PC-9 (cell line): ENCODE results near the gene TBC1D8B. TPM values are rescaled to one million over a fixed set of nuclear protein-coding genes. Genes with fewer than 3 reads are reported as not detected.

Experiments used
- BruUV-seq: library from RNA; stranded (reverse); fragments of 400-500 nt; replicated peaks from 2 replicates; lab custom pipeline; 2021; lab: Mats Ljungman, UMichigan
- CTCF ChIA-PET: fragments of 300-600 bp; sonication (Branson Sonifier 250); formaldehyde crosslinking; loops from one replicate; lab custom pipeline; 2022; ENCODE audit warnings: antibody characterized with exemption; lab: Charles Lee
- POLR2A ChIA-PET: fragments of 300-600 bp; sonication (Branson Sonifier 250); formaldehyde crosslinking; loops from one replicate; lab custom pipeline; 2022; ENCODE audit warnings: antibody characterized with exemption; ENCODE audit not compliant: unreplicated experiment; lab: Charles Lee
- DNase-seq, 2 experiments: peaks; one replicate each; pipeline versions ENCODE4 v3.0.0 to v3.0.0-alpha.2; 2015 to 2022; ENCODE audit warnings: mixed read lengths in 1 of 2
- H2AFZ ChIP-seq: fragments of 200-600 bp; sonication (generic); 2 replicates; pipeline ENCODE4 v1.8.1; 2017; ENCODE audit warnings: antibody characterized with exemption
- H3F3A ChIP-seq: fragments of 200-600 bp; sonication (generic); 2 replicates; pipeline ENCODE4 v1.8.1; 2017; ENCODE audit warnings: antibody characterized with exemption, mild to moderate bottlenecking, low read depth; ENCODE audit not compliant: insufficient read depth
- H3K27ac ChIP-seq: fragments of 200-600 bp; sonication (generic); 2 replicates; pipeline ENCODE4 v1.6.1; 2016; ENCODE audit warnings: mixed run types
- H3K27me3 ChIP-seq: fragments of 200-600 bp; sonication (generic); 2 replicates; pipeline ENCODE4 v1.6.1; 2016; ENCODE audit warnings: low read depth, mixed run types; ENCODE audit not compliant: insufficient read depth
- H3K36me3 ChIP-seq: fragments of 200-600 bp; sonication (generic); 2 replicates; pipeline ENCODE4 v1.6.1; 2016; ENCODE audit warnings: low read depth, mixed run types
- H3K4me1 ChIP-seq: fragments of 200-600 bp; sonication (generic); replicated peaks from 2 replicates; pipeline ENCODE4 v1.6.1; 2016; ENCODE audit warnings: mixed run types; ENCODE audit not compliant: insufficient read depth
- H3K4me2 ChIP-seq: fragments of 200-600 bp; sonication (generic); 2 replicates; pipeline ENCODE4 v1.6.1; 2017; ENCODE audit warnings: mixed run types
- H3K4me3 ChIP-seq: fragments of 200-600 bp; sonication (generic); 2 replicates; pipeline ENCODE4 v1.6.1; 2016; ENCODE audit warnings: mixed run types
- H3K79me2 ChIP-seq: fragments of 200-600 bp; sonication (generic); 2 replicates; pipeline ENCODE4 v1.6.1; 2017; ENCODE audit warnings: low read depth, mixed run types
- H3K9me2 ChIP-seq: fragments of 200-600 bp; sonication (generic); 2 replicates; pipeline ENCODE4 v1.8.1; 2017; ENCODE audit warnings: mild to moderate bottlenecking; ENCODE audit not compliant: insufficient read depth
- H3K9me3 ChIP-seq: fragments of 200-600 bp; sonication (generic); 2 replicates; pipeline ENCODE4 v1.8.1; 2016; ENCODE audit warnings: low read depth; ENCODE audit not compliant: insufficient read depth
- H4K20me1 ChIP-seq: fragments of 200-600 bp; sonication (generic); 2 replicates; pipeline ENCODE4 v1.8.1; 2017; ENCODE audit not compliant: insufficient read depth
- EZH2 ChIP-seq: fragments of 200-600 bp; sonication (generic); IDR thresholded peaks from 2 replicates; pipeline ENCODE4 v1.8.0; 2017; ENCODE audit warnings: antibody characterized with exemption, low read depth
- intact Hi-C: fragments of 100-400 bp; cut with micrococcal nuclease; formaldehyde crosslinking; loops from one replicate; pipeline ENCODE4 v1.10.0; 2022; ENCODE audit not compliant: unreplicated experiment
- total RNA-seq: library from RNA; stranded (reverse); gene quantifications from 2 replicates; pipeline ENCODE4 v1.2.3, GENCODE V29; 2021
- TF ChIP-seq, protein P1 (sequence below): fragments of 200-600 bp; sonication (generic); conservative IDR thresholded peaks from 2 replicates; pipeline ENCODE4 v1.6.1; 2017; ENCODE audit warnings: mixed run types, antibody characterized with exemption, mild to moderate bottlenecking, moderate library complexity

The TBC1D8B gene
- total RNA-seq, 1 experiment from 2014 or later = 5.3 TPM

DNA sequence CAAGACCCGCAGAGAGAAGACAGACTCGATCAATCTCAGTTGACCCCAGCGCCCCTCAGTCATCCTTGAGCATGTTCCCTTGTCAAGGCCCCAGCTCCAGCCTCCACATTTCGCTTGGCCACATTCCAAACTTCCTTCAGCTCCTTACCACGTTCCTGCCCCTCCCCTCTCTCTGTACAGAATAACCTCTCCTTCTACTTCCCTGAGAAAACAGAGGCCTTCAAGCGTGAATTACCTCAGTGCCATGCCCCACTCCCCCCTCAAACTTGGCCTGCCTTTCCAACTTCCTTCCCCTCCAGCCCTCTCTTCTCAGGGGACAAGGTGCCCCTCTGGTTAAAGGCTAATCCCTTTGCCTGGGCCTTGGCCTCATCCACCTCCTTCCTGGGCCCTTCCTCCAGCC lies 103.9 kb downstream of the TBC1D8B start:
- CTCF ChIA-PET = no interaction called here
- no peaks in the 10 kb centered on the region for H3K36me3 ChIP-seq

DNA sequence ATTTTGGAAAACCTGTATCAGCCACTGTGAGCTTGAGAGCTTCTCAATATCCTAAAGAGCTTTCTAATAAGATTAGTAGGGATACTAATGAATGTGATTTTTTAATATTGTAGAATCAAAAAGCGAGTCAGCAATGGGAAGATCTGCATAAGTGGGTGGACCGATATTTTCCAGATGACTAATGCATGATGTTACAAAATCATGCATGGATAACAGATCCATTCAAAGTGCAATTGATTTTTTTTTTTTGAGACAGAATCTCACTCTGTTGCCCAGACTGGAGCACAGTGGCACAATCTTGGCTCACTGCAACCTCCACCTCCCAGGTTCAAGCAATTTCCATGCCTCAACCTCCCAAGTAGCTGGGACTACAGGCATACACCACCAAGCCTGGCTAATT lies 110.4 kb downstream of the TBC1D8B start:
- DNase-seq = peak in 1 of 2 experiments; percentile 40
- intact Hi-C loops = no loop called here
- POLR2A ChIA-PET = no interaction called here
- Histone ChIP-seq H3K9me3 (no peaks in the 10 kb centered on the region), H3K4me1 (peaks cover 24% of the 10 kb centered on the region), H2AFZ (no peak overlapping the region), H3K36me3 (no peaks in the 10 kb centered on the region), H3K79me2 (no peaks in the 10 kb centered on the region), H3K9me2 (no peaks in the 10 kb centered on the region), H3K4me3 (no peak overlapping the region), H3K4me2 (0 out of 2 replicates have a peak overlapping the region, but pooled peaks have one; percentile 5), H4K20me1 (no peaks in the 10 kb centered on the region), H3K27me3 (no peaks in the 10 kb centered on the region), H3K27ac (no peak overlapping the region), H3F3A (no peaks in the 10 kb centered on the region)
- TF ChIP-seq EZH2 = no peak
- TF ChIP-seq, protein P1, sequence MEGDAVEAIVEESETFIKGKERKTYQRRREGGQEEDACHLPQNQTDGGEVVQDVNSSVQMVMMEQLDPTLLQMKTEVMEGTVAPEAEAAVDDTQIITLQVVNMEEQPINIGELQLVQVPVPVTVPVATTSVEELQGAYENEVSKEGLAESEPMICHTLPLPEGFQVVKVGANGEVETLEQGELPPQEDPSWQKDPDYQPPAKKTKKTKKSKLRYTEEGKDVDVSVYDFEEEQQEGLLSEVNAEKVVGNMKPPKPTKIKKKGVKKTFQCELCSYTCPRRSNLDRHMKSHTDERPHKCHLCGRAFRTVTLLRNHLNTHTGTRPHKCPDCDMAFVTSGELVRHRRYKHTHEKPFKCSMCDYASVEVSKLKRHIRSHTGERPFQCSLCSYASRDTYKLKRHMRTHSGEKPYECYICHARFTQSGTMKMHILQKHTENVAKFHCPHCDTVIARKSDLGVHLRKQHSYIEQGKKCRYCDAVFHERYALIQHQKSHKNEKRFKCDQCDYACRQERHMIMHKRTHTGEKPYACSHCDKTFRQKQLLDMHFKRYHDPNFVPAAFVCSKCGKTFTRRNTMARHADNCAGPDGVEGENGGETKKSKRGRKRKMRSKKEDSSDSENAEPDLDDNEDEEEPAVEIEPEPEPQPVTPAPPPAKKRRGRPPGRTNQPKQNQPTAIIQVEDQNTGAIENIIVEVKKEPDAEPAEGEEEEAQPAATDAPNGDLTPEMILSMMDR = no peak
- CTCF ChIA-PET = no interaction called here
- BruUV-seq = no TSS peak

More for the DNA sequence above, 103.9 kb downstream of the TBC1D8B start:
- Histone ChIP-seq H3K4me2 (no peak overlapping the region), H4K20me1 (no peaks in the 10 kb centered on the region), H3K27me3 (no peaks in the 10 kb centered on the region), H2AFZ (no peak overlapping the region), H3K9me2 (no peaks in the 10 kb centered on the region), H3K9me3 (no peaks in the 10 kb centered on the region), H3K79me2 (no peaks in the 10 kb centered on the region), H3K27ac (no peak overlapping the region), H3K4me1 (peaks cover 6% of the 10 kb centered on the region; the same call in 1 of the 2 replicates), H3K4me3 (no peak overlapping the region), H3F3A (no peaks in the 10 kb centered on the region)
- TF ChIP-seq, protein P1 = no peak
- no peak for TF ChIP-seq EZH2
- intact Hi-C loops = no loop called here
- DNase-seq = no peak
- POLR2A ChIA-PET = no interaction called here
- no TSS peak for BruUV-seq

DNA sequence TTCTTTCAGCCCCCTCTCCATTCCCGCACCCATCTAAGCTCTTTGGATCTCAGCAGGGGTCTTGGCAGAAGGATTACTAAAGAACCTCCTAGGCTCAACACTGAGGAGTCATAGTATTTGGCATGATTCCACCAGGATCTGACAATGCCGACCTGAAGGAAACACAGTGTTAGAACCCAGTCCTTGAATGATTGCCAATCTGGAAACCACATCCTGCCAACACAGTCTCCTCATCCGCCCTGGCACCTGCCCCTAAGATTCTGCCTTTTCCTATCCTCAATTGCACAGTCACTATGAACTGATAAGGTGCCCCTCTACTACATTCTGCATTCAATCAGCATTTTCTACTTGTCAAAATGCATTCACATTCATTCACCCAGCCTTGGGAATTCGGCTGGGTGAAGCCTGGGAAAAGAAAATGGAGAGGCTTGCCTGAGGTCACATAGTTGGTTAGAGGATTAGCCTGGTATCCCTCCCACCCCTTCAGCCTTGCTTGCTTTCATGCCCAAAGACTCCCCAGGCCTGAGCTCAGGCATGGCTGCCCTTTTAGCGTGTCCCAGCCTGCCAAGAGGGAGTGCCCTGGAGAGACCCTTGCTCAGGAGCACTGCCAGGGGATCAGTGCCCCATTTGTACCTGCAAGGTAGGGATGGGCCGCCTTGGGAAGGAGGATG lies 115.5 kb downstream of the TBC1D8B start:
- intact Hi-C loops = no loop called here
- TF ChIP-seq, protein P1 = no peak
- TF ChIP-seq EZH2 = no peak
- Histone ChIP-seq H2AFZ (no peak overlapping the region), H4K20me1 (no peaks in the 10 kb centered on the region), H3K4me3 (no peak overlapping the region), H3K9me2 (no peaks in the 10 kb centered on the region), H3K27ac (peak overlapping the region; percentile 74), H3K9me3 (no peaks in the 10 kb centered on the region), H3K79me2 (no peaks in the 10 kb centered on the region), H3K27me3 (no peaks in the 10 kb centered on the region), H3K36me3 (no peaks in the 10 kb centered on the region), H3K4me2 (peak overlapping the region; percentile 53), H3K4me1 (peaks cover 31% of the 10 kb centered on the region), H3F3A (peaks cover 6% of the 10 kb centered on the region; the same call in 1 of the 2 replicates)
- DNase-seq = peak; percentile 53 to 81
- POLR2A ChIA-PET = no interaction called here
- BruUV-seq = no TSS peak
- CTCF ChIA-PET = no interaction called here
